Activated T-helper 1 cell treated with anti-CD3 and anti-CD28 coated beads, Interleukin-2, amount 50 U/mL, for 16 hours (primary cell): ENCODE data around the gene TRIM38.
"Not testable (repeated sequence)": the region's sequence is repeated elsewhere in the genome, so short reads cannot be mapped to it uniquely, and the experiment has no call there.

ENCODE experiments used
- DNase-seq, 2 donors: peaks; one replicate each; pipeline ENCODE4 v3.0.0-alpha.2; 2020; ENCODE audit warnings: low read depth in 1 of 2, low spot score in 1 of 2

TRIM38 gene

DNA sequence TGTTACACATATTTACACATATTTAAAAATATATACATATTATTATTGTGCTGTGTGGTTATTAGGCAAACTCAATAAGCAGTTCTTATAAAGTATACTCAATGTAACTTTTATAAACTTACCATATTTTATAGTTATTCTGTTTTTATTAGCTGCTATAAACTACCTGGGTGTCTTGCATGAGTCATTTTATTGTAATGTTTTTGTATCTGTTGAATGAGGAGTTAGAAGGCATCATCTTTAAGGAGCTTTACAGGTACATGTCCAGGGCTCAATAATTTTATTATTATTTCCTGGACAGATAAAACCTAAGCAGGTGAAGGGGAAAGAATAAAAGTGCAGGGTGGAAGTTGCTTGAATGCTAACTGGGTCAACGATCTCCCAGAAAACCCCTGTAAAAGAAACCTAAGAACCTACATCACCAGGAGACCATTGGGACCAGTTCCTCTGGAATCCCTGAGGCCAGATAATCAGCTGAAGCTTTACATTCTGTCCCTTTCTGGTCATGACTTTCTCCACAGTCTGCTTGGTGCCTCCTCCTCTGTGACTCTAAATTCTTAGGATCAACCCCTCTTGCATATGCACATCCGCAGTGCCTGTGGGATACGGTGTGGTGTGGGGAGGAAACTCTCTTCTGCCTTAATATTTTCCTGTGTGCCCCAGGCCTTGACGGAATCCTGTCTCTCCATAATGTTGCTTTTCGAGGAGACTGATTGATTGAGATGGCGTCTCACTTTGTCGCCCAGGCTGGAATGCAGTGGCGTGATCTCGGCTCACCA is 38.0 kb downstream of the TRIM38 start:
- no peak for DNase-seq

- no peak for DNase-seq
These were observed 40.6 kb downstream of the TRIM38 start for GRCh38 chr6:26003102-26003694.

DNA sequence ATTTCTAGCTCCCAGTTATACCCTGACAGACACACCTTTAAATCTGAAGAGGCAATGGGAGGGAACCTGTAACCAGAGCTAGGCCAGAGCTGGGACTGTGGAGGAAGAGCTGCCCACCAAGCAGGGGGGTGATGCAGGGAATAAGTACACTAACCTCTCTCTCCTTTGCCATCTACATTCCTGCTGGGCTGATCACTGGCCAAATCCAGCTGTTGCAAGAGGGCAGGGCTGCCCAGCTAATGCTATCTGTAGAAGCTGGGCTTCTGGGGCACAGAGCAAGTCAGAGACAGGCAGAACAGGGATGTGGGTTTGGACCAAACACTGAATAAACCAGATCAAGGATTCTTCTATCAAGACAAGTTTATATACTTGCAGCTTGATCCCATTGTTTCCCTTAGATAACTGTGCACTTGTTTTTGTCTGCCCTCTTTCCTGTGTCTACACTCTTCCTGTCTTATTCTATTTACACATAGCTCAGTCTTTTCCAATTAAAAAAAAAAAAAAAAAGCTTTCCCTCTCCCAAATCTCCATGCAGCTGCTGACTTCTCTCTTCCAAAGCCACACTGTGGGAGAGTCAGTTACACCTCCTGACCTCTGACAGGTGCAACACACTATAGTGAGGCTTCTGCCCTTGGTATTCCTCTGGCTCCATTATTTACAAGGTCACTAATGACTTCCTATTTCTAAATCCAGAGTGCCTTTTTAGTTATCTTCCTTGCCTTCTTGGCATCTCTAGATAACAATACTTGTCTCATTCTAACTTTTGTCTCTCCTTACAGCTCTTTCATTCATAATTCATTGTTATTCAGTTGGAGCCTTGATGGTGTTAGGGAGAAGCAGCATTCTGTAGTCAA is 43.7 kb downstream of the TRIM38 start:
- DNase-seq, result no peak

- DNase-seq, result not testable (repeated sequence)
These were observed 44.3 kb downstream of the TRIM38 start for GRCh38 chr6:26006940-26007305.

DNA sequence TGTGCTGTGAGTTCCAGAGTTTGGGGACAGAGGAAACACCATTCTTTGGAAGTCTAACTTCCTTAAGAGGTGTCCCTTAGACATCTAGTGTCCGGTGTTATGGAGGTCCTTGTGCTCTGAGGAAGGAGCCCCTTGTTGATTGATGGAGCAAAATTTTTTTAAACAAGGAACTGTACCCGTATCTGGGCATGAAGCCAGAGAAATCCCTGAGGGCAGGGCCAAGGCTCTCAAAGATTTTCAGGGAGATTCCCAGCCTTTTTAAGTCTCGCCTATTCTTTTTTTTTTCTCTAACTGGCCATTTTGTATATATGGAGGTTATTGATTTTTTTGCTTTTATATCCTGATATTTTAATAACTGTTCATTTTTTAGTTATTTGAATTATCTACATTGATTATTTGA is 45.9 kb downstream of the TRIM38 start:
- DNase-seq, result no peak

DNA sequence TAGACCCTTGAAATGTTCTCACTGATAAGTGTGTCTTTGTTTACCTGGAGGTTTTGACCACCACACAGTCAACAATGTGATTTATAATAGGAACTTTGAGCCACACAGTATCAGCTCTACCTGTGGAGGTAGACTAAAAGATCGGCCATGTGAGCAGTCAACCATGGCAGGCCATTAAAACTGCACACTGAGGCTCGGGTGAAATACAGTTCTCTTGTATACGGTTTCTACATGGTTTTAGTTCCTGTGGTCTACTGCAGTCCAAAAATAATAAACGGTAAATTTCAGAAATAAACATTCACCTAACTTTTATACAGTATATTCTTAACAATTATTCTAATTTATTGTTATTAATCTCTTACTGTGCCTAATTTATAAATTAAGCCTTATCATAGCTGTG is 47.2 kb downstream of the TRIM38 start:
- DNase-seq, result no peak

- no peak for DNase-seq
These were observed 49.5 kb downstream of the TRIM38 start for GRCh38 chr6:26012061-26012460.

DNA sequence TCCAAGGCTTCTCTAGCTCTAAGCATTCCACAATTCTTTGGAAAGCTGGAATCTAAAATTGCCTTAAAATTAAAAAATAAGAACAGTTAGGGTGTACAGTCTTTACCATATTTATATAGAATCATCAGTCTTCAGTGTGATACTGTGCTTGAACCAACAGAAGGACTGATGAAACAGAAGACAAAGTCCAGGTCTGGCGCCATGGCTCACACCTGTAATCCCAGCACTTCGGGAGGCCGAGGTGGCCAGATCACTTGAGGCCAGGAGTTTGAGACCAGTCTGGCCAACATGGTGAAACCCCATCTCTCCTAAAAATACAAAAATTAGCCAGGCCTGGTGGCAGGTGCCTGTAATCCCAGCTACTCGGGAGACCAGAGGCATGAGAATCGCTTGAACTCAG is 51.8 kb downstream of the TRIM38 start:
- not testable (repeated sequence) for DNase-seq

GRCh38 chr6:26016245-26016962 is 53.8 kb downstream of the TRIM38 start:
- DNase-seq, result no peak

DNA sequence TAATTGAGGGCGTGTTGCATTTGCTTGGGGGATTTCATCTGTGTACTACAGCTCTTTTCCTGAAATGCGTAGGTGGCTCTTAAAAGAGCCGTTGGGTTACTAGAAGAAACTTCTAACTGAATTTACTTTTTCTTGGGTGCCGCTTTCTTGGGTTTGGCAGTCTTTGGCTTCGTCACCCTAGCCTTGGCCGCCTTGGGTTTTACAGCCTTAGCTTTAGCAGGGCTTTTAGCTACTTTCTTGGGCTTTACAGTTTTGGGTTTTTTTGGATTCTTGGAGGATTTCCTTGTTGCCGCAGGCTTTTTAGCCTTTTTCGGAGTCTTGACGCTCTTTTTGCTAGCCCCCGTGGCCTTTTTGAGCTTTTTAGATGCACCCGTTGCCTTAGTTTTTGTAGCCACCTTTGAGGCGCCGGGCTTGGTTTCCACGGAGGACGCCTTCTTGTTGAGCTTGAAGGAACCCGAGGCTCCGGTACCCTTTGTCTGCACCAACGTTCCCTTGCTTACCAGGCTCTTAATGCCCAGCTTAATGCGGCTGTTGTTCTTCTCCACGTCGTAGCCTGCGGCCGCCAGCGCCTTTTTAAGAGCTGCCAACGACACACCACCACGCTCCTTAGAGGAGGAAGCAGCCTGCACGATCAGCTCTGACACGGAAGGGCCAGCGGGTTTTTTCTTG is 54.5 kb downstream of the TRIM38 start:
- DNase-seq, result no peak

- DNase-seq, result peak; percentile 32 to 67
These were observed 55.0 kb downstream of the TRIM38 start for GRCh38 chr6:26017632-26017966.

GRCh38 chr6:26019261-26019830 is 56.7 kb downstream of the TRIM38 start:
- no peak for DNase-seq

DNA sequence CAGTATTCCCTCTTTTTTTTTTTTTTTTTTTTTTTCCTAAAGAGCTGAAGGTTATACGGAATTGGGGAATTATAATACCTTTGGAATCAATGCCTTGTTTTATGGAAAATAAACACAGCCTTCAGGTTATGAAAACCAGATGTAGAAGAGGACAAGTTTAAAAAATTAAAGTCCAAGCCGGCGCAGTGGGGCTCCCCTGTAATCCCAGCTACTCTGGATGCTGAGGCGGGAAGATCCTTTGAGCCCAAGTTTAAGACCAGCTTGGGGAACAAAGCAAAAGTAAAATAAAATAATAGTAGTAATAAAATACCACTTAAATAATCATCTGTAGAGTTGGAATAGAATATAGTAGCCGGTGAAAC is 57.3 kb downstream of the TRIM38 start:
- no peak for DNase-seq

GRCh38 chr6:26020329-26021000 is 57.9 kb downstream of the TRIM38 start:
- peak; percentile 55 to 56 for DNase-seq

DNA sequence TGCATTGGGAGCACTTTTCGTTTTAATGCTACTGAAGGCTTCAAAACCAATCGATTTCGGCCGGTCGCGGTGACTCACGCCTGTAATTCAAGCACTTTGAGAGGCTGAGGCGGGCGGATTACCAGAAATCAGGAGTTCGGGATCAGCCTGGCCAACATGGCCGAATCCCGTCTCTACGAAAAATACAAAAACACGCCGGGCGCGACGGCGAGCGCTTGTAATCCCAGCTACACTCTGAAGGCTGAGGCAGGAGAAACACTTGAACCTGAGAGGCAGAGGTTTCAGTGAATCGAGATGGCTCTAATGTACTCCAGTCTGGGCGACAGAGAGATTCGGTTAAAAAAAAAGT is 58.4 kb downstream of the TRIM38 start:
- DNase-seq, result no peak

- peak; percentile 66 to 71 for DNase-seq
These were observed 58.9 kb downstream of the TRIM38 start for GRCh38 chr6:26021350-26022131.

DNA sequence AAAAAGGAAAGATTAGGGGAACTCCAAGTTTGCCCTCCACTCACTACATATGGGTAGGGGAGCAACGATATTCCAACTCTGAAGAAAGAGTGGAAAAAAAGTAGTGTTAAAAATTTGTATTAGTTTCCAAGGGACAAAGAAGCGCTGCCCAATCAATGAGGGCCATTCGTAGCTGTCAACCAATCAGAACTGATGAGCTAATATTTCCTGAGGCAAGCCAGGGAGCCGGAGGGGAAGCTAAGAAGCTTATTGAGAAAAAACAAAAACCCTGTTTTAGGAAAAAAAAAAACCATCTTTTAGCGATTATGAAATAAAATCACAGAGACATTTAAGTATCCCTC is 59.5 kb downstream of the TRIM38 start:
- DNase-seq, result no peak

GRCh38 chr6:26022737-26023136 is 60.1 kb downstream of the TRIM38 start:
- no peak for DNase-seq

- no peak for DNase-seq
These were observed 62.0 kb downstream of the TRIM38 start for GRCh38 chr6:26024651-26025046.
